ENCODE results near the gene COL2A1.

The COL2A1 gene

DNA sequence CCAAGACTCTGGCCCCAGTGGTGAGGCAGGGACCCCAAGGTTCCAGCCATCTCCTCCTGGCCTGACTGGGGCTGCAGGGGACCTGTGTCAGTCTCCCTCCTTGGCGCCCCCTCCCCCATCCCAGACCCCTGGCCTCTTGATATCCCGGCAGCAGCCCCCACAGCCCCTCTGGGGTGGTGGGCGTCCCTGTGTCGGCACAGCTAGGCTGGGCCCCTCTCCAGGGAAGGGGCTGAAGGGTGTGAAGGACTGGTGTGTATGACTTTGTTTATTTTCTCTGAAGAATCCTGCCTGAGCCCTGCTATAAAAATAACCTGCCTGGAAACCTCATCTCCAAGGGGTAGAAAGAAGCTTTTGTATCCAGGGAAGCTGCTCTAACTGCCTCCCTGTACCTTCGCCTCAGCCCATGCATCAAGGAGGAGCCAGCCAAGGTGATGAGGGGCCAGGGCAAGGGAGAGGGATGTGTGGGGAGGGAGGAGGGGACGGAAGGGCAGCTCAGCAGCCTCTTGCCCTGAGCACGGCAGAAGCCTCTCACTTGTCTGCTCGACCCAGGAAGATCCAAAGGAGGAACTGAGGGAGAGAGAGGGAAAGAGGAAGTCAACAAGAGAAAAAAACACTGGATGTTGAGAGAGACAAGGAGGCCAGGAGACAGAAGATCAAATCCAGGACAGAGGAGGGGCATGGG is 25.4 kb upstream of the COL2A1 start:
- no peak for DNase-seq

DNA sequence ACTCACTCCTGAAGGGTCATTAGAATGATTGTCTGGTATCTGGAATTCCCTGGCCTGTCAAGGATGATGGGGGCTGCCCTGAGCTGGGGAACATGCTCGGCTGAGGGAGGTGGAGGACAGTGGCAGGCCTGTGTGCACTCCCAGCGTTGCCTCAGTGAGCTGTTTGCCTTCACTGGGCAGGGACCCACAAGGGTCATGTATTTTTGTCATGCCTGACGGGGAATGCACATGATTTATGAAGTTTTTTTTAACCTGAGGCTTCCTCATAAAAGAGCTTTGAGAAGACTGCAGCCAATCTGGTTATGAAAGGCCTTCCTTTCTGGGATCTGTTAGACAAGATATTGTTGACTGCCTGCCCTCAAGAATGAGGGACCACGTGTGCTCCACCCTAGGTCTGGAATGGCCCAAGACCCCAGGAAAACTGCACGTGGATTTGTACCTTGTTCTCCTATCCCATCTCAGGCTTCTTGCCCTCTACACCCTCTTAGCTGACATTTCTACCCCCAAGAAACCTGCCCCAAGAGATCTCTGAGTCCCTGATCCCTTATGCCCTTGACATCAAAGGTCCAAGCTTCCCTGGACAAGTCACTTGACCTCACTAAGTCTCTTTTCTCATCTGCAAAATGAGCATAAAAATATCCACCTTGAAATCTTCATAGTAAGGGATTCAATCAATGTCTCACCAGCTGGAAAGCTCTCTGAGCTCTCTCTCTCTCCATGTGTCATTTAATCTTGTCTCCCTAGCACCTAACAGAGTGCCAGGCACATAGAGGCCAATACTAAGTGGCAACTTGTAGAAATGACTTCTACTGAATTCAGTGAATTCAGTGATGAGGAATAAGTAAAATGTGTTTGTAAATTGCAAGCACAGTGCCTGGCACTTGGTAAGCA is 24.5 kb upstream of the COL2A1 start:
- DNase-seq: no peak

DNA sequence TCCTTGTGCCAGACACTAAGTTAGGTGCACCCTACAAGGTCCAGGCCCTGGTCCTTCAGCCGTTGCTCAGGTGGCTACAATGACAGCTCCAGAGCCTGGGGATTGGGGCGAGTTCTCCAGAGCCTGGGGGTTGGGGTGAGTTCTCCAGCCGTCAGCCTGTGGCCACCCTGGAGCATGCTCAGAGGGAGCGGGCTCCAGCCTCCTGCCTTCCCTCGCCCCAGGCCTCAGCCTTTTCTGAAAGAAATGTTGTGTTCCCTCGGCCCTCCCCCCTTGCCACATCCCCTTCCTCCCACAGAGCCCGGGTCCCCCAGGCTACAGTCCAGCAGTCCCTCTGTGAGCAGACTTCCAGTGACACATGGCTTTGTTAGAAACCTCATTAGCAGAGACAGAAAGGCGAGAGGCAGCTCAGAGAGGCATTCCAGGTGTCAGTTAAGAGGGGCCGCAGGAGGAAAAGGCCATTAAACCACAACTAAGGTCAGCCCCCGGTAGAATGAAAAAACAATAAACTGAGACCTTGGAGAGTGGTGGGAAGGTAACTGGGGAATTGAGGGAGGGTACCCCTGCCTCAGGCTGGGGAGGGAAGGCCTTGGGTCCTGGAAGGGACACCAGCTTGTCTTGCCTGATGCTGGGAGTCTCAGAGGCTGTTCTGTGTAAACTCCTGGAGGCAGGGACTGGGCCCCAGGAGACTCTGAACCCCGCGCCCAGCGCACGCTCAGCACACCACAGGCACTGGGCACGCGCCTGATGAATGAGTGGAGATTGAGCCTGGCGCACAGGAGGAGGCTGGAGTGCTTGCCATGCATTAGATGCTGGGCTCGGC is 23.1 kb upstream of the COL2A1 start:
- DNase-seq: no peak

DNA sequence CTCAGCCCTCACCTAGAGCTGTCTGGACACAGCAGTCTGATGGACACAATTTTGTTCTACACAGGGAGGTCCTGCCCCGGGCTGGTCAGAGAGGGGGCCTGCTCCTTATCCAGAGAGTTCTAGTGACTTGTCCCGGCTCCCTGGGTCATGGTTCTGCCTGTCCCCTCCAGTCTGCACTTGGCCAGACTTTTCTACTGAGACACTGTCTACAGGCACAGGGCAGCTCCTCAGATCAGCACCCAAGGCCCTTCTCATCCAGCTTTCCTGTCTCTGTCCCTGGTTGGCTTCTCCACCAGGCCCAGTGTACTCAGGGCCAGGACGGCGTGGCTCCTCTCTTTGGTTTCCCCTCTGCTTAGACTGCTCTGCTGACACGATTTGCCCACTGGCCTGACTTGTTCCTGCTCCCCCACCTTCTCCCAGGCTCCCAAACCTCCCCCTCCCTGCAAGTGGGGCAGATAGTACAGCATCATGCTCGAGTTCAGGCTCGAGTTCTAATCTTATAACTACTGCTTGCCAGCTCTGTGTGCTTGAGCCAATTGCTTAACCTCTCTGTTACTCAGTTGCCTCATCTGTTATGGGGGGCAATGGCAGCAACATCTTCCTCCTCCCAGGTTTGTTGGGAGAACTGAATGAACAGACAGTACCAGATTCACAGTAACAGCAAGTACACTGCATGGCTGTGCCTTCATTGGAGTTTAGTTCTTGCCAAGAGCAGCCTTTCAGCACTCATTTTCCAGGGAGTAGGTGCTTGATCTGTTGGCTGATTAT is 22.0 kb upstream of the COL2A1 start:
- no peak for DNase-seq

DNA sequence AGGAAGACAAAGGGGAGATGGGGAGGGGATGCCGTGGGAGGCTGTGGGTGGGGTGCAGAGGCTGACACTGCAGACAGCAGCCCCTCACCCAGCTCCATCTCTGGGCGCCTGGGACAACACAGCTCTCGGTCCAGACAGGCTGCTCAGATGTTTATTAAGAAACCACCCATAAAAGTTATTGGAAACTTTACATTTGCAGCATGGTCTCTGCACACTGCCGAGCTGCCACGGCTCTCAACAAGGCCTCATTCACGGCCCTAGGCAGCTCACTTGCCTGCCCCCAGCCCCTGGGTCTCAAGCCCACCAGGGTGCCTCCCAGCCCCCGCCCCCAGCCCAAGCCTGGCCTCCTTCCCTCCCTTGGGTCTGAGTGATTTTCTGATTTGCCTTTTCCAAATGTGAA is 21.0 kb upstream of the COL2A1 start:
- no peak for DNase-seq

DNA sequence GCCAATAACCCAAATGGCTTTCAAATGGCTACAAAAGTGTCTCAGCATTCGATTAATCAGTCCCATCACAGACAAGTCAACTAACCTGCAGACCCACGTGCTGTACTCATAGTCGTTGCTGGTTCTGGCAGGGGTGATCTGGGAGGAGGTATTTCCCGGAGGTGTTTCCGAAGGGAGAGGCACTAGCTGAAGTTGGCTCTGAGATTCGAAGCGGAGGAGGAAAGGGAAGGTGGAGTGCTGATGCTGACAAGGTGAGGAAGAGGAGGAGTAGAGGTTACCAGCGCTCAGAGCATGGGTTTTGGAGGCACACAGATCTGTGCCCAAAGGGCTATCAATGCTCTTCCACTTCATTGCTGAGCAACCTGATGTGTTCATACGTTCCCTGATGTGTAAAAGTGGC is 20.5 kb upstream of the COL2A1 start:
- no peak for DNase-seq

DNA sequence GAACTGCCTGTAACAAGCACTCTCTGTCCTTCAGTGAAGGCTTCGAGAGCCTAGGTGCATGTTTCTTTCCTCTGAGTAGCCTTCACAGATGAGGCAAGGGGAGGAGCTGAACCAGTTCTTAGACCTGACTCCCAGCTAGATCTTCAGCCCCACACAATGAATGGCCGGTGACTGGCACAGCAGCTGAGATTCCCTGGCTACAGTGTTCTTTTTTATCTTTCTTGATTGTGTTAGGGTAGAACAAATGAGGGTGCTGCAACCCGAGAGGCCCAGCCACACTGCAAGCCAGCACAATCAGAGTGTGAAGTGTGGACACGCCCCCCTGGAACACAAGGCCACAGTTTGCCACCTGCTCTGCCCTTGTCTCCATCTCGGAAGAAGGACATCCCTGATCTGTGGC is 19.1 kb upstream of the COL2A1 start:
- DNase-seq: no peak

DNA sequence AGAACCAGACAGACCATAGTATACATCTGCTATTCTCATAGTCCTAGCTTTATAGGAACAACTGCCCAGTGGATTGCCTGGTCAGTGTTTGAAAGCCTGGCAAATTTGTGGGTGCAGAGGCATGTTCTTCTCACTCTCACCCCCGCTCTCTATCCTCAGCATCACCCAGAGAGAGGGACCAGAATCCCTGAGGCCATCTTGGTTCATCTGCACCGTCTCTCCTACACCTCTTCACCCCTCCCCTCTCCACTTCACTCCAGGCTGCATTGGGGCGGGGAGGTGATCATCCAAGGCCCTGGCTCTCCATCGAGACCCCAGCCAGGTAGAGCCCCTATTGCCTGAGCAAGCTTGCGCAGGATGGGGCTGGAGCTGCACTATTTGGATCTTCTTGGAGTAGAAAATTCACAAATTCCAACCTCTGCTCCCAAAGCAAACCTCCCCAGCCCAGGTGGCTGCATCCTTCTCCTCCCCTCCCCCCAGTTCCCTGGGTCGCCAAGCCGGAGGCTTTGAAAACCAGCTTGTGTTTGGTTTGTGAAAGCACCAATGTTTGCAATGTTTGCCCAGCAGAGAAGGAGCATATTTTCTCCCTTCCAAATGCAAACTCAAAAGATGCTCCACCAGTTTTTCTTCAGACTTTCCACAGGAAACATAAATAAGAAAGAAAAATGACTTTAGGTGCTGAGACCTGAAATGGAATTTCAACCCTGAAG is 18.6 kb upstream of the COL2A1 start:
- DNase-seq: no peak

DNA sequence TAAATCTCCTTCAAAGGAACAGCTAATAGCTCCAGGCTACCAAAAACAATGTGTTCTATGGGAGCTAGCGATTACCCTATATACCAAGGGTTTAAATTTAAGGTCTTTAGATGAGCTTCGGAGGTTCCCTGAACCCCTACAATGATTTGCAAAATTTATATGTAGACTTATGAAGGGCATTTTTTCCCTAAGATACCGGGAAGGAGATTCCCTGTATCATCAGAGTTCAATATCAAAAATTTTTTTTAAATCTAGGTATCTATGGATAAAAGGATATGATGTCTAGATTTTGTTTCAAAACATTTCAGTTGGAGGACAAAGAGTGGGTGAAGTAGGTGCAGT is 17.9 kb upstream of the COL2A1 start:
- DNase-seq: no peak

DNA sequence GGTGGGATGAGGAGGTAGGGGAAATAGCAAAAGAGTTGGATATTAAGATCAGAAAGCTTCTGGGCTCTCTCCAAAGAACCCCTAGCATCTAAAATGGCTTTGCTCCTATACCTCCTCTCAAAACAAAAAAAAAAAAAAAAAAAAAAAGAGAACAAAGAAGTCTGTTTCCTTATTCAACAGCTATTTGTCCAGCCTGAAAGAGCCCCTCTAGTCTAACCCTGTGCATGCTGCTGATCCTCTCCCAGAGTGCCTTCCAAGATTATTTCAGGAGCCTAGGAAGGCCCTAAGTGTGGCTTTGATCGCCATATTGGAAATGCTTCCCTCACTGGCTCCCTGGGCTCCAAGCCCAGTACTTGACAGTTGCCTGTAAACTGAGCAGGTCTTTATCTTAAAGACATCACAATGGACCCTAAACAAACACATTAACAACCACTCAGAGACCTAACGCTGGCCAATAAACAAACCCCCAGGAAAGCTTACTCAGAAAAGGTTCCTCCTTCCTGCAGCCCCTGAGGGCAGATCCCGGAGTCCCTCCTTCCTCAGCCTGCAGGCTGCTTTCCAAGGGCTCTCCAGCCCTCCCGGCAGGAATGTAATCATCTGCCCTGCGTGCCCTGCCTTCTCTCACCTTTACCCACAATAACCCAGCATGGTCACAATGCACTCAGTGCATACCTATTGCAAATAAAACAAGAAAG is 17.4 kb upstream of the COL2A1 start:
- DNase-seq: no peak

DNA sequence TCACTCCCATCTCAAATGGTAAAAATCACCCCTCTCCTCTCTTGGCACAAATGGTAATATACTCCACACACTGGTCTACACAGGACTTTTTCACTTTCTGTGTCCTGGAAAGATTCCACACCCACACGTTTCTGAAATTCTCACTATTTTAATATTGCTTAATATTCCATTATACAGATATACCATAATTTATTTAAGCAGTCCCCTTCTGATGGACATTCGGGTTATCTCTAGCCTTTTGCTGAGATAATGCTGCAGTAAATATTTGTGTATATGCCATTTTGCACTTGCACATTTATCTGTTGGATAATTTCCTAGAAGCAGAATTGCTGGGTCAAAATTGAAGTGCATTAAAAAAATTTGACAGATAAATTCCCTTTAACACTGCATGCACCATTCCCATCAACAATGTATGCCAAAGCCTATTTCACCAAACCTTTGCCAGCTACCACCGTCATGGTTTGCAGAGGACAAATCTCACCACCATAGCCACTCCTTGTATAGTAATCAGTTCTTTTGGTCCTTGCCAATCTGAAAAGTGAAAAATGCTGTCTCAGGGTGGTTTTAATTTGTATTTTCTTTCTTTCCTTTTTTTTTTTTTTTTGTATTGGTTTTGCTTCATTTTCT is 15.5 kb upstream of the COL2A1 start:
- DNase-seq: no peak

DNA sequence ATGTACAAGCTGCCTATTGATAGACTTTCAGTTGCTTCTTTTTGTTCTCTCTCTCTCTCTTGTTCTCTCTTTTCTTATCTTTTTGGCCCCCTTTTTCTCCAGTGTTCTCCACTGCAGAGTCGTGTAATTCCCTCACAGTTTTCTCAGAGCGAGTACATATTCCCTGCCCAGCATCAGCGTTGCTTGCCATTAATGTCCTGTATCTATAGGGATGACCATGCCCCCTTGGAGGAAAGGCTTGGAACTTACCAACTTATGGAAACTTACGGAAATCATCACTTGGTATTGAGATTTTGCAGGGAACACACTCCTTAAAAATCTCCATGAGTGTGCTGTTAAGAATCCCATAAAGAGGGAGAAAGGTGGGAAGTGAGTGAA is 14.3 kb upstream of the COL2A1 start:
- DNase-seq: no peak

DNA sequence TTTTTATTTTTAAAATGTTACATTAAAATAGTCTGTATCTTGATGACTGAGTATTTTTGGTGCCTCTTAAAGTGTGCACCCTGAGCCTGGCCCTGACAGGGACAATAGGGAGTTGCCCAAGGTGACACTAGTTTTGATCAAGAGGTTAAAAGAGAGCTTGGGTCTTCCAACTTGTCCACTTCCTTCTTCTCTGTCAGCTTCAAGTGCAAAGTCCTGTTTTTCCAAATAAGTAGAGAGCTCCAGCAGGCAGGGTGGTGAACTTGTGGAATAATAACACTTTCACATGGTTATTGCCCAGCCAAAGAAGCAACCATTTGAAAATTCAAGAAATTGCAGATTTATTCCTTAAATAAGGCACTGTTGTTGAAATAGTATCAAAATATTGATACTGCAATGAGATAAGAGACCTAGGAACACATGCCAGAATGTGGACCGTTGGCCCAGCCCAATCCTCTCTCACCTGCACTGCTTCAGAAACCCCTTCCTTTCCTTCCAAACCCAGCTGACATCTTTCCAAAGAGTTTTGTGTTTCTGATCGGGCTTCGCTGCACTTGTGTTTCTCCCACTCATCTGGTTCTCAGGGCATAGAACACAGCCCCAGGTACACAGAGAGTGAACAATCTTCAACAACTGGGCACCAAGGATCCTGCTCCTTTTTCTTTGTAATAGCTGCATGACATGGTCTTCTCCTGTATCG is 13.8 kb upstream of the COL2A1 start:
- no peak for DNase-seq

DNA sequence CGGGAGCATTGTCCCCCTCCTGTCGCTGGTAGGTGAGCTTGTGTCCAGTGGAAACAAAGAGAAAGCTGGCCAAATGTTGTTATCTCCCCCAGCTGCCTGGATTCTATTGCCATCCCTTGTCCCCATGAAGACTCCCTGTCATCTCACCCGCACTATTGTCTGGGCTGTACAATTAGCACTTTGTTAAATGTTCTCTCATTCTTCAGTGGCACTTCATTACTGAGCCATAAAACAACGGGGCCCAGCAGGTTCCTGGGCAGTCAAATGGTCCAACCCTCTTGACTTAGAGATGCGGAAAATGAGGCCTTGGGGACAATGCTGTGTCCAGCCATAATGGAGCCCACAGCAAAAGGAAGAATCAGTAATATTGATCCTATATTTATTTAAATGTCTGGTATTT is 13.2 kb upstream of the COL2A1 start:
- DNase-seq: no peak

DNA sequence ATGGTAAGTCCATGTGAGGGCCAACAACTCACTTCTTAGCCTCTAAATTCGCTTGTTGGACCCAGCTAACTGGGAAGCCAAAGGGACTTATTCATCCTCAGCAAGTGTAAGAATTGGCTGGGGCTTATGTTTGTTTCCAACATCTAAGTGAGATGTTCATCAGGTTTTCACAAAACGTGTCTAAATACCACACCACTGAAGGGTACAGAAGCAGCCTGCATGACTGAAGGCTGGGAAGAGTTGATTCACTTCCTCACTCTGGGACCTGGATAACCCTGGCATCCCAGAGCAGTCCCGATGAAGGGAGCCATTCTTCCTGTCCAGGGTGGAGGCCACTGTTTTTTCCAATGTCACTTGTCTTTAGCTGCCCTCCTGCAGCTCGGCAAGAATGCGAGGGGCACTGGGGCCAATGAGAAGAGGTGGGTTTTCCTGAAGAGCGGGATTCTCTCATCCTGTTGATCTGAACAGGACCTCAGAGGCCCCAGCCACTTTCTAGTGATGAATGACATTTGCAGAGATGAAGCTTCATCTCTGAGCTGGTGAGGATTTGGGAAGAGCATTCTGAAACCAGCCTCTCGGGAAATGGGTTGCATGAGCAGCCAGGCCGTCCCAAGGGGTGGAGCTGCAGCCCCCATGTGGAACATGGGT is 12.2 kb upstream of the COL2A1 start:
- DNase-seq: no peak

DNA sequence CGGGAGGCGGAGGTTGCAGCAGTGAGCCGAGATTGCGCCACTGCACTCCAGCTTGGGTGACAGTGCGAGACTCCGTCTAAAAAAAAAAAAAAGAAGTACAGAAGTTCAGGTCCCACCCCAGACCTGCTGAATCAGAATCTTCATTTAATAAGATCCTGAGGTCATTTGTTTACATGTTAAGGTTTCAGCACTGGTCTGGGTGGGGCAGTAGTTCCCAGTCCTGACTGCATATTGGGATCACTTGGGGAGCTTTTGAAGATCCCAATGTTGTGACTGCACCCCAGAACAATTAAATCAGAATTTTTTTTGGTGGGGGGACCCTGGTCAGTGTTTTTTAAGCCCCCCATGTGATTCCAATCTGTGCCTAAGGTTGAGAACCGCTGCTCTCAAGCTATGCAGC is 11.7 kb upstream of the COL2A1 start:
- no peak for DNase-seq

DNA sequence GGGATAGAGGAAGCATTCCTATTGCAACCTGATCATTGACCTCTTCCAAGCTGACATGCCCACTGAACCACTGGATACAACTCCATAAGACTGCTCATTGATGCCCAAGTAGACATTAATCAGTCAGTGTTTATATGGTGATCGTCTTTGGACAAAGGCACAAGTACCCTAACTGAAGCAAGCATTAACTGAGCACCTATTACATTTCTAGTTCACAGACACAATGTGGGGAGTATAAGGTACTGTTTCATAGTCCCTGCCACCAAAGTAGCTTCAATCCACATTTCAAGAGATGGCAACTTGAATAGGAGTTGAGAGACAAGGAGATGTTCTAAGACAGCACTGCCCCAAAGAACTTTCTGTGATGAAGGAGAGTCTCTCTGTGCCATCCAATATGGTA is 10.9 kb upstream of the COL2A1 start:
- DNase-seq: no peak

DNA sequence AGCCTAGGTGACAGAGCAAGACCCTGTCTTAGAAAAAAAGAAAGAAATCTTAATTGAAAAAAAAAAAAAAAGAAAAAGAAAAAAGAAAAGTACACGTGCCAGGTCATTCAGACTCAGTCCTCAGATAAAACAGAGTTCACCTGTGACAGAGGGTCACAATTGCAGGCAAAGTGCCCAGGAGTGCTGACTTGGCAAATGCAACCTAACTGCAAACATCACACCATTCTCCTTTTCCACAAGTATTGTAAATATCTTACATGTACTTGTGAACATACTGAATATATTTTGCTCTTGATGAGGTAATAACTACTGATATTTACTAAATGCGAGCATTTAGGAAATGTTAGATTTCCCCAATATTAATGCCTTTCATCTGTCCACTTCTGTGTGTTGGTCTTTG is 9.0 kb upstream of the COL2A1 start:
- DNase-seq: no peak

DNA sequence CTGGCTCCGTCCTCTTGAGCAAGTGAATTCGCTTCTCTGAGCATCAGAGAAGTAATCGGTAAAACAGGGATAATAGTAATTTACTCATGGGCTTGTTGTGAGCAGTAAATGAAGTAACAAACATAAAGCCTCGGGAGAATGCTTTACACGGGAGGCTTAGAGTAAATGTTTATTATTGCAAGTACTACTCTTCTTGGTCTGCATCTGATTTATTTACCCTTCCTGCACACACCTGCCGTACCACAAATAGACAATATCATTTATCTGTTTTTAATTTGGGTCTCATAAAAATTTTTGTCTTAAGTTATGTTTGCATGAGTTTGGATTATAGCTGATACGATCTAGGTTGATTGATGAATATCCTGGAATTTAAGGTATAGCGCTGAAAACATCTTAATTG is 7.8 kb upstream of the COL2A1 start:
- no peak for DNase-seq

DNA sequence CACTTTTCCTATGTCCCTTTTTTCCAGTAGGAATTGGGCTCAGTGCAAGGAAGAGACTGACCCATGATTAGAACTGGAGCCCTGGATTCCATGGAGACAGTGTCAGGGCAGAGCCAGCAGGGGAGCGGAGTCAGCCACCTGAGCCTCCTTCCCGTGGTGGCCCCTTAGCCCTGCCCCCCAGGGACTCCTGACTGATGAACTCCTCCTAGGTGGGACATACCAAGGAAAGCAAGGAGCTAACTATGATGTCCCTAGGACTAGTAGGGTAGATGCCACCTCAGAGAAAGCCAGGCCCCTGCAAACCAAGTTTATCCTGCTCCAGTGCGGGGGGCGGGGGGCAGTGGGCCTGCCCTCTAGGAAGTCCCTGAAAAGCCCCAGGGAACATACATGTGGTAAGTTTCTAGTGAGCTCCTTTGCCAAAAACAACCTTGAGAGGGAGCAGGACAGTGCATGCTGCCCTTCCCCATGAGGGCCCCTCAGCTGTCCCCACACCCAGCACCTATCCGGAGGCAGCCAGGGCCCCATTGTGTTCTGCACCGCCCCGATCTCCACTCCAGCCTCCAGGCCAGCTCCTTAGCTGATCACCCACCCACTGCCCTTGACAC is 6.2 kb upstream of the COL2A1 start:
- no peak for DNase-seq
